Stimulated activated effector memory CD8-positive, alpha-beta T cell treated with anti-CD3 and anti-CD28 coated beads, Interleukin-12 subunit alpha, Interleukin-12 subunit beta, amount 100 ng/mL, for 72 hours (primary cell): ENCODE data around the gene MAML2.
"Not testable (repeated sequence)": the region's sequence is repeated elsewhere in the genome, so short reads cannot be mapped to it uniquely, and the experiment has no call there.

Experiments
- ATAC-seq: fragments of 150-1000 bp; cut with Tn5 transposase; 2 replicates; pipeline ENCODE4 v1.10.0; 2021
- DNase-seq, 2 donors: peaks; one replicate each; pipeline ENCODE4 v3.0.0; 2021 to 2022; ENCODE audit warnings: low spot score in 2 of 2
- H3K27ac Mint-ChIP-seq: one replicate; pipeline ENCODE4 v1.8.0; 2022; ENCODE audit warnings: mild to moderate bottlenecking, mixed read lengths
- H3K36me3 Mint-ChIP-seq: one replicate; pipeline ENCODE4 v1.8.0; 2022; ENCODE audit warnings: mild to moderate bottlenecking, mixed read lengths
- H3K4me1 Mint-ChIP-seq: one replicate; pipeline ENCODE4 v1.8.0; 2022; ENCODE audit warnings: mixed read lengths
- H3K4me3 Mint-ChIP-seq: one replicate; pipeline ENCODE4 v1.8.0; 2022; ENCODE audit warnings: mild to moderate bottlenecking, mixed read lengths
- H3K9me3 Mint-ChIP-seq: one replicate; pipeline ENCODE4 v1.8.0; 2022; ENCODE audit warnings: mixed read lengths

Gene MAML2

GRCh38 chr11:96294289-96294688, 48.7 kb downstream of the MAML2 start:
- DNase-seq: no peak
- no peak overlapping the region for H3K4me3 Mint-ChIP-seq
- peaks cover 34% of the 10 kb centered on the region for H3K4me1 Mint-ChIP-seq
- H3K9me3 Mint-ChIP-seq: no peaks in the 10 kb centered on the region
- H3K27ac Mint-ChIP-seq: no peak overlapping the region
- H3K36me3 Mint-ChIP-seq: no peaks in the 10 kb centered on the region
- no peak for ATAC-seq

DNA sequence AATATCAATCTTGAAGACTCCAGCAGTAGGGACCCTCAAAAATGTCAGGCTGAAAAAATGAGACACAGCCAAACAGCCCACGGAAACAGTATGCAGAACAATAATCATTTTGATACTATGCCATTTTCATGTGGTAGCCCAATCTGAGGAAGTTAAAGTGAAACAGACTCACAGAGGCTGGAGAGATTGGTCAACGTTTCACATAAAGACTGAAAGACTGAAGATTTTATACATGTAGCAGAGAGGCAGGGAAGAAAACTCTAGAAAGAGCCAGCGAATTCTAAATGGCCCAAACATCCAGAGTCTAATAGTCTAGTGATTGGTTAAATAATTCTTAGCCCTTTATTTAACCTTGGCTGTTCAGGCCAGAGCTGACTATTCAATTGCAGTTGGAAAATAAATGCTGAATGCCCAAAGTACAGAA, 49.4 kb downstream of the MAML2 start:
- Mint-ChIP-seq H3K9me3 (no peaks in the 10 kb centered on the region), H3K4me3 (peak overlapping the region; percentile 7), H3K27ac (no peak overlapping the region), H3K4me1 (peaks cover 29% of the 10 kb centered on the region), H3K36me3 (no peaks in the 10 kb centered on the region)
- no peak for DNase-seq
- ATAC-seq: peak; percentile 97

DNA sequence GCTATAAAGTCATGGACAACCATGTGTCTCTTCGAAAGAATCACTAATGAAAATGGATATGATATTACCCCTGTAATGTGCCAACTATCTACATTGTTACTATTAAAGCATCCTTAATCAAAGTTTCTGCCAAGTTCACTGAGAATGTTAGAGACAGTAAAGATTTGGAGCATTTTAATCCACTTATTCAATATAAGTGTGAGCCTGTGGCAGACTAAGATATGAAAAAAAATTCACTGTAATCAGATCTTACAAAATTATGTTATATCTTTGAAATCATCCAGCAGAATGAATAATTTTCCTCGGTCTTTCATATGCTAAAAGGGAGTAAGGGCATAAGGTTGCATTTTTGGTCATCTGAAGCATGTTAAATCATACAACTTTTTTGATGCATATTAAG, 49.9 kb downstream of the MAML2 start:
- Mint-ChIP-seq H3K4me3 (peak overlapping the region; percentile 7), H3K27ac (no peak overlapping the region), H3K9me3 (no peaks in the 10 kb centered on the region), H3K36me3 (no peaks in the 10 kb centered on the region), H3K4me1 (peaks cover 27% of the 10 kb centered on the region)
- ATAC-seq: no peak
- DNase-seq: no peak

- Mint-ChIP-seq H3K4me1 (peaks cover 31% of the 10 kb centered on the region), H3K9me3 (no peaks in the 10 kb centered on the region), H3K27ac (no peak overlapping the region), H3K36me3 (no peaks in the 10 kb centered on the region), H3K4me3 (peak overlapping the region; percentile 7)
- ATAC-seq (no peak), DNase-seq (no peak)
Measured at GRCh38 chr11:96292291-96293010, 50.5 kb downstream of the MAML2 start.

- DNase-seq: no peak
- Mint-ChIP-seq H3K27ac (no peak overlapping the region), H3K36me3 (no peaks in the 10 kb centered on the region), H3K9me3 (no peaks in the 10 kb centered on the region), H3K4me1 (peaks cover 33% of the 10 kb centered on the region), H3K4me3 (no peak overlapping the region)
- no peak for ATAC-seq
Measured at GRCh38 chr11:96290631-96291030, 52.4 kb downstream of the MAML2 start.

GRCh38 chr11:96290031-96290430, 53.0 kb downstream of the MAML2 start:
- H3K4me3 Mint-ChIP-seq: no peak overlapping the region
- peaks cover 39% of the 10 kb centered on the region for H3K4me1 Mint-ChIP-seq
- ATAC-seq (no peak), DNase-seq (no peak)
- H3K27ac Mint-ChIP-seq: no peak overlapping the region
- no peaks in the 10 kb centered on the region for H3K36me3 Mint-ChIP-seq
- H3K9me3 Mint-ChIP-seq: no peaks in the 10 kb centered on the region

DNA sequence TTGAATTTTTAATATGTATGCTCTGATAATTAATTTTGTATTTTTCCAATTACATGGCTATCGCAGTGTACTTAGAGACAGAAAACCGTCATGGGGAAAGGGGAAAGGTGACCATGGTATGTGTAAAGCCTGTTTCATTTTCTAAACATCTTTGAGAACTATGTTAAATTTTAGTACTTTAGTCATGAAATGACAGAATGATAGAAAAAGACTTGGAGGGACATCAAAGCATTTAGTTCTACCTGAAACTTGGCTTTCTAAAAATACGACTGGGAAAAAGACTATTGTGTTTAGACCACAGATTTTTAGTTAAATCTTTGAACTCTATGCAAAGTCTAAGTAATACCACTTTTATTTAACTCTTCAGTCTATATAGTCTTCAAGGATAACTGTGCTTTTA, 54.1 kb downstream of the MAML2 start:
- DNase-seq: no peak
- H3K4me3 Mint-ChIP-seq: no peak overlapping the region
- H3K4me1 Mint-ChIP-seq: peaks cover 49% of the 10 kb centered on the region

GRCh38 chr11:96287822-96288439, 55.1 kb downstream of the MAML2 start:
- Mint-ChIP-seq H3K36me3 (no peaks in the 10 kb centered on the region), H3K4me3 (no peak overlapping the region), H3K4me1 (peaks cover 46% of the 10 kb centered on the region), H3K27ac (no peak overlapping the region), H3K9me3 (no peaks in the 10 kb centered on the region)
- ATAC-seq (no peak), DNase-seq (no peak)

More for the DNA sequence above, 54.1 kb downstream of the MAML2 start:
- ATAC-seq: no peak
- Mint-ChIP-seq H3K27ac (no peak overlapping the region), H3K36me3 (no peaks in the 10 kb centered on the region), H3K9me3 (no peaks in the 10 kb centered on the region)

DNA sequence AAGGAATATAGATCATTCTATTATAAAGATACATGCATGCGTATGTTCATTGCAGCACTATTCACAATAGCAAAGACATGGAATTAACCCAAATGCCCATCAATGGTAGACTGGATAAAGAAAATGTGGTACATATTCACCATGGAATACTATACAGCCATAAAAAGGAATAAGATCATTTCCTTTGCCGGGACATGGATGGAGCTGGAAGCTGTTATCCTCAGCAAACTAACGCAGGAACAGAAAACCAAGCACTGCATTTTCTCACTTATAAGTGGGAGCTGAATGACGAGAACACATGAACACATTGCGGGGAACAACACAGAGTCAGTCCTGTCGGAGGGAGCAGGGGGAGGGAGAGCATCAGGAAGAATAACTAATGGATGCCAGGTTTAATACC, 57.0 kb downstream of the MAML2 start:
- not testable (repeated sequence) for ATAC-seq, H3K9me3 Mint-ChIP-seq, H3K4me3 Mint-ChIP-seq, H3K36me3 Mint-ChIP-seq, H3K27ac Mint-ChIP-seq, DNase-seq
- H3K4me1 Mint-ChIP-seq: peaks cover 32% of the 10 kb centered on the region

DNA sequence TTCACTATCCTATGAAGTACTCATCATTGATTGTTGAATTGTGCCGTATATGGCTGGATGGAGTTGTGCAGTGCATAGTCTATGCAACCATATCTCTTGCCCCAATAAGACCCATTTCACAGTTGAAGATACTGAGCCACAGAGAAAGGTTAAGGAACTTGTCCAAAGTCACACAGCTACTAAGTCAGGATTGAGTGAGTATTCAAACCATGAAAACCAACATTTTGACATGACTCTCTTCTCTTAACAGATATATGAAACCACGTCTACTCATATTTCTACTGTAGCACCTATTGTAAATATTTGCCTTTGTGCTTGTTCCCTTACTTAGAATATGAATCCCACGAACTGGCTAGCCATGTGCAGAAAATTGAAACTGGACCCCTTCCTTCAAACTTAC, 58.1 kb downstream of the MAML2 start:
- Mint-ChIP-seq H3K9me3 (no peaks in the 10 kb centered on the region), H3K4me3 (peak overlapping the region; percentile 5), H3K27ac (peak overlapping the region; percentile 36), H3K36me3 (no peaks in the 10 kb centered on the region), H3K4me1 (peaks cover 37% of the 10 kb centered on the region)
- peak; percentile 97 for ATAC-seq
- no peak for DNase-seq

- no peaks in the 10 kb centered on the region for H3K36me3 Mint-ChIP-seq
- H3K4me3 Mint-ChIP-seq: no peak overlapping the region
- H3K9me3 Mint-ChIP-seq: no peaks in the 10 kb centered on the region
- H3K27ac Mint-ChIP-seq: no peak overlapping the region
- peaks cover 38% of the 10 kb centered on the region for H3K4me1 Mint-ChIP-seq
- DNase-seq (no peak), ATAC-seq (no peak)
Measured at GRCh38 chr11:96284401-96284800, 58.6 kb downstream of the MAML2 start.

DNA sequence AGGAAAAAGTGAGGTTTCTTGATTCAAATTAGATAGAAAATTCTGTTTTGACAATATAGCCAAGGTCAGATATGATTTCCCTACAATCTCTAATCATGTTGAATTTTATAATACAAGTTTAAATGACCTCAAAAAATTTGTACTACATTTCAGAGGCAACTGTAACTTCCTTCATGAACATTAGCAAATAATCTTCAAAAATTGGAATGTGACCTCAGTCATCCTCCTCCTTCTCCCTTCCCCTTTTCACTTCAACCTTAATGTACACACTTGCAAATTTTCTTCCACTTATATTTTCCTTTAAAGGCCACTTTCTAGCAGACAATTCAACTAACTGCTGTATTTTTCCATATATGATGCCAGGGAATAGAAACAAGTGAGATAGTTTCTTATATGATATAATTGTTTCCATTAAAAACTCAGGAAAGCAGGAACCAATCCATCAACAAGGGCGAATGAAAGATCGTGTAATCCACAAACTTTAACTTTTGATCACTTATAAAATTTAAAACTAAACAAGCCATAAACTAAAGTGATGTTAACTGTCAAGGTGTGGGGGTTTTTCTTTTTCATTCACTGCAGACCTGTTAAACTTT, 60.3 kb downstream of the MAML2 start:
- Mint-ChIP-seq H3K36me3 (no peaks in the 10 kb centered on the region), H3K4me1 (peaks cover 47% of the 10 kb centered on the region), H3K27ac (no peak overlapping the region), H3K9me3 (no peaks in the 10 kb centered on the region), H3K4me3 (no peak overlapping the region)
- DNase-seq (no peak), ATAC-seq (no peak)

DNA sequence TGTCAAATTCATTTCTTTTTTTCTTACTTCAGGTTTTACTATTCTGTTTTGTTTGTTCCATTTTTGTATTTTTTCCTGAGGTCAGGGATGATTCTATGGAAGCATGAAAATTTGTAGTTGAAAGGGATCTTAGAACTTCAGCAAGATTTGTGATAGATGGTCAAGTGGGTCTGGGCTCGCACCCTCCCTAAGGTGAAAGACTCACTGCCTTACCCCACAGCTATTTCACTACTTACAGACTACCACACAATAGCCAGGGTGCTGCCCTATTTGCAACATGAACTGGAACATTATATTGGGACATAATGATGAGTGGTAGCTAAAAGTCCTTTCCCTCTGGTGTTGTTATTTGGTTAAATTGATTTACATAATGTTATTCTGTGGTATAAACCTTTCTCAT, 62.6 kb downstream of the MAML2 start:
- H3K4me3 Mint-ChIP-seq: no peak overlapping the region
- no peak for DNase-seq
- H3K9me3 Mint-ChIP-seq: no peaks in the 10 kb centered on the region
- no peak overlapping the region for H3K27ac Mint-ChIP-seq
- no peaks in the 10 kb centered on the region for H3K36me3 Mint-ChIP-seq
- ATAC-seq: no peak
- peaks cover 41% of the 10 kb centered on the region for H3K4me1 Mint-ChIP-seq

- H3K9me3 Mint-ChIP-seq: no peaks in the 10 kb centered on the region
- peaks cover 35% of the 10 kb centered on the region for H3K4me1 Mint-ChIP-seq
- no peak overlapping the region for H3K27ac Mint-ChIP-seq
- no peak overlapping the region for H3K4me3 Mint-ChIP-seq
- no peak for DNase-seq
- no peaks in the 10 kb centered on the region for H3K36me3 Mint-ChIP-seq
- no peak for ATAC-seq
Measured at GRCh38 chr11:96279896-96280290, 63.1 kb downstream of the MAML2 start.

DNA sequence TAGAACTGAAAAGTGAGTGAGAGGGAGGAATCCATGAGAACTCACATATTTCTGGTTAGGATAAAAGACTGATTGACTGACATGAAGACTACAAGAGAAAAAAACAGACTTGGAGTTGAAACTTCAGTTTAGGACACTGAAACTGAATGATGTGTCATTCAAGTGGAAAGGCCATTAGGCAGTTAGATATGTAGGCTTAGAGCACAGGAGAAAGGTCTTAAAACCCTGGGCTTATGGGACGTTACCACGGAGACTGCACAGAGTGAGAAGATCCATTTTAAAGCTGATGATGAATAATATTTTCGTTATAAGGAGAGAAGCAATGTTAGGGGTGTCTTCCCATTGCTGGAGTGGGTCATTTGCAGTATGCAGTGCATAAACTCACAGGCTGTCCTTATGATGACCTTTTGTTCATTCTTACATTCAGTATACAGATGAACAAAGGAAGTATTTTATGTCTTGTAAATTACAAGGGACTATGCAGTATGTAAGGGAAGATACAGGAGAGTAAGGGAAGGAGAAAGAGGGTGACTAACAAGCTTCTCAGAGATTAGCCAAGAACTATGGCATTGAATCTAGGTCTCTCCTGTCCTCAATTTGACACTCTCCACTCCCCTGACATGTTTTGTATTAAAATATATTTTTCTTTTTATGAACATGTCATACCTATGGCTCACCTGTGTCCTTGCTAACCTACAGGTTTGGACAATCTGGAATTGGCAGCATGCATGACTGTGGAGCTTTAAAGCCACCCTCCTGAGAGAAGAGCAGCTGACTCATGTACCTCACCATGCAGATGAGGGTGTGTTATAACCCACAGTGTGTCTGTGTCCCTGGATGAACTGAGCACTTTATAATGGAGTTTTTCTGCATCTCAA, 63.7 kb downstream of the MAML2 start:
- peaks cover 29% of the 10 kb centered on the region for H3K4me1 Mint-ChIP-seq
- H3K36me3 Mint-ChIP-seq: no peaks in the 10 kb centered on the region
- peak; percentile 90 for ATAC-seq
- DNase-seq: no peak
- no peak overlapping the region for H3K4me3 Mint-ChIP-seq
- no peaks in the 10 kb centered on the region for H3K9me3 Mint-ChIP-seq
- H3K27ac Mint-ChIP-seq: peak overlapping the region; percentile 4
